HCT116 (cell line): Measurements from ENCODE around the gene NIPA2.

Source experiments
- ATF3 ChIP-seq: IDR thresholded peaks from 2 replicates; pipeline ENCODE4 v1.6.1; 2012
- CTCF ChIP-seq, 3 experiments: fragments of 200-600 bp in 1 of 3; sonication (generic) in 1 of 3; IDR thresholded peaks in 2 of 3; conservative IDR thresholded peaks in 1 of 3; 2 replicates each; pipeline ENCODE4 v1.5.1; 2012 to 2017; ENCODE audit warnings: low read depth in 2 of 3, low read length in 2 of 3, antibody characterized with exemption in 1 of 3, borderline replicate concordance in 1 of 3, control low read depth in 1 of 3, mild to moderate bottlenecking in 1 of 3, mixed read lengths in 1 of 3, mixed run types in 1 of 3, moderate library complexity in 1 of 3; ENCODE audit not compliant: insufficient read depth in 1 of 3
- ELF1 ChIP-seq: IDR thresholded peaks from 2 replicates; pipeline ENCODE4 v1.6.1; 2012; ENCODE audit warnings: low read depth, borderline replicate concordance
- FOSL1 ChIP-seq: IDR thresholded peaks from 2 replicates; pipeline ENCODE4 v1.6.1; 2012; ENCODE audit warnings: low read depth
- MAX ChIP-seq: IDR thresholded peaks from 2 replicates; pipeline ENCODE4 v1.6.1; 2012
- POLR2A ChIP-seq: IDR thresholded peaks from 2 replicates; pipeline ENCODE4 v1.7.0; 2011; ENCODE audit warnings: borderline replicate concordance; ENCODE audit not compliant: insufficient read depth, insufficient read length; ENCODE audit errors: extremely low read depth
- POLR2AphosphoS5 ChIP-seq: IDR thresholded peaks from 2 replicates; pipeline ENCODE4 v1.6.1; 2011; ENCODE audit warnings: mild to moderate bottlenecking, low read depth, low read length, moderate library complexity
- REST ChIP-seq: IDR thresholded peaks from 2 replicates; pipeline ENCODE4 v1.6.1; 2012; ENCODE audit warnings: low read depth
- SIN3A ChIP-seq: IDR thresholded peaks from 2 replicates; pipeline ENCODE4 v1.6.1; 2012; ENCODE audit warnings: low read depth
- YY1 ChIP-seq: IDR thresholded peaks from 2 replicates; pipeline ENCODE4 v1.6.1; 2011; ENCODE audit warnings: low read length, low read depth, moderate library complexity, mild to moderate bottlenecking; ENCODE audit not compliant: insufficient replicate concordance; ENCODE audit errors: extremely low read depth

- no peak for TF ChIP-seq CTCF (IDR thresholded peaks at IDR 0.05 in 2 of 3, conservative IDR thresholded peaks at IDR 0.05 in 1 of 3; ENCODE audit: borderline replicate concordance in 1 of 3, insufficient read depth in 1 of 3, low read depth in 2 of 3, low read length in 2 of 3)
- TF ChIP-seq POLR2A = no peak
- TF ChIP-seq YY1 = no peak
- no peak for TF ChIP-seq ATF3
- TF ChIP-seq POLR2AphosphoS5 = no peak
- TF ChIP-seq ELF1 = no peak
- no peak for TF ChIP-seq MAX
- TF ChIP-seq REST = no peak
- no peak for TF ChIP-seq SIN3A
- no peak for TF ChIP-seq FOSL1
These were observed 34.7 kb downstream of the NIPA2 start for GRCh38 chr15:22872936-22873701.
